CD4-positive, CD25-positive, alpha-beta regulatory T cell (primary cell): ENCODE data around the gene DNAJC30. TPM values are rescaled to one million over a fixed set of nuclear protein-coding genes. Genes with fewer than 3 reads are reported as not detected.

Experiments
- ATAC-seq, 2 donors: fragments of 150-1000 bp; cut with Tn5 transposase; one replicate each; pipeline ENCODE4 v1.10.0; 2021; ENCODE audit warnings: low read depth in 2 of 2, moderate number of reproducible peaks in 2 of 2, moderate library complexity in 1 of 2
- DNase-seq, 3 donors: peaks; one replicate each; pipeline versions ENCODE4 v3.0.0 to v3.0.0-alpha.2; 2012 to 2022; ENCODE audit warnings: mixed read lengths in 1 of 3
- H3K27ac ChIP-seq: one replicate; pipeline ENCODE4 v1.7.0; 2013; ENCODE audit warnings: mild to moderate bottlenecking, low read length; ENCODE audit not compliant: insufficient read depth, poor library complexity, severe bottlenecking
- H3K27me3 ChIP-seq: one replicate; pipeline ENCODE4 v1.7.0; 2013; ENCODE audit warnings: low read length; ENCODE audit not compliant: control insufficient read depth, insufficient read depth
- H3K36me3 ChIP-seq: one replicate; pipeline ENCODE4 v1.7.0; 2013; ENCODE audit warnings: mild to moderate bottlenecking, low read length, moderate library complexity; ENCODE audit not compliant: control insufficient read depth, insufficient read depth
- H3K4me1 ChIP-seq: 2 replicates; pipeline ENCODE4 v1.7.0; 2013; ENCODE audit warnings: mild to moderate bottlenecking, low read length; ENCODE audit not compliant: insufficient read depth, control insufficient read depth, poor library complexity, severe bottlenecking
- H3K4me3 ChIP-seq: one replicate; pipeline ENCODE4 v1.7.0; 2013; ENCODE audit warnings: low read depth, mild to moderate bottlenecking, low read length, moderate library complexity
- H3K9me3 ChIP-seq, 2 experiments: 1 replicate in 1 of 2; 2 replicates in 1 of 2; pipeline ENCODE4 v1.7.0; 2013; ENCODE audit warnings: low read length in 2 of 2, mild to moderate bottlenecking in 1 of 2, moderate library complexity in 1 of 2; ENCODE audit not compliant: control insufficient read depth in 2 of 2
- H3K27ac Mint-ChIP-seq, 3 donors: one replicate each; pipeline ENCODE4 v1.8.0; 2020 to 2022; ENCODE audit warnings: mild to moderate bottlenecking in 3 of 3, mixed read lengths in 3 of 3, moderate library complexity in 2 of 3
- H3K27me3 Mint-ChIP-seq: one replicate; pipeline ENCODE4 v1.8.0; 2022; ENCODE audit warnings: mild to moderate bottlenecking, mixed read lengths
- H3K36me3 Mint-ChIP-seq: one replicate; pipeline ENCODE4 v1.8.0; 2020; ENCODE audit warnings: mixed read lengths
- H3K4me1 Mint-ChIP-seq, 4 donors: one replicate each; pipeline ENCODE4 v1.8.0; 2020 to 2022; ENCODE audit warnings: mixed read lengths in 4 of 4, mild to moderate bottlenecking in 1 of 4
- H3K4me3 Mint-ChIP-seq, 4 donors: one replicate each; pipeline ENCODE4 v1.8.0; 2020 to 2022; ENCODE audit warnings: mild to moderate bottlenecking in 4 of 4, mixed read lengths in 4 of 4, moderate library complexity in 3 of 4
- H3K9me3 Mint-ChIP-seq, 7 donors: one replicate each; pipeline ENCODE4 v1.8.0; 2020 to 2022; ENCODE audit warnings: mixed read lengths in 7 of 7, mild to moderate bottlenecking in 3 of 7, moderate library complexity in 2 of 7
- polyA plus RNA-seq, 4 donors: library from polyadenylated mRNA; unstranded; fragments of 300-500 nt; fragmentation: Illumina TruSeq; gene quantifications; one replicate each; pipeline ENCODE4 v1.2.3, GENCODE V29; 2021
- total RNA-seq: library from RNA; stranded (reverse); gene quantifications from one replicate; pipeline ENCODE4 v1.2.3, GENCODE V29; 2022

DNAJC30 gene
- total and polyA plus RNA-seq, 5 donors from 2014 or later, result 10.0 to 14.4 (median 12.7) TPM

DNA sequence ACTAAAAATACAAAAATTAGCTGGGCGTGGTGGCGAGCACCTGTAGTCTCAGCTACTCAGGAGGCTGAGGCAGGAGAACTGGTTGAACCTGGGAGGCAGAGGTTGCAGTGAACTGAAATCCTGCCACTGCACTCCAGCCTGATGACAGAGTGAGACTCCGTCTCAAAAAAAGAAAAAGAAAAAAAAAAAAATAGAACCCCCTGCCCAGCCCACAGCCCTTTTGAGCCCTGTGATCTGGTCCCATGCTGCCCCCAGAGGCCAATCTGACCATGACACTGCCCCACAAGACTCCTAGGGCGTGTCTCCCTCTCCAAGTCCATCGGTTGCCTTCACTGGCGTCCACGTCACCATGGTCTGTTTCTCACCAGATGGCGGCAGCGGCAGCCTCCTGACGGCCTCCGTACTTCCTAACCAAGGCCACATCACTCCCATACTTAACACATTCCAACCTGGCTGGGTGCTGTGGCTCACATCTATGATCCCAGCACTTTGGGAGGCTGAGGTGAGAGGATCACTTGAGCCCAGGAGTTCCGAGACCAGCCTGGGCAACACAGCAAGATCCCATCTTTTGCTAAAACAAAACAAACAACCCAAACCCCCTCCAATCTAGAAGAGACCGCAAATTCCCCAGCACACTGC is 18.2 kb upstream of the DNAJC30 start:
- Mint-ChIP-seq H3K27ac (peak overlapping the region in 1 of 3 donors; percentile 80), H3K4me3 (peak overlapping the region in 2 of 4 donors; percentile 21 to 72), H3K9me3 (no peaks in the 10 kb centered on the region), H3K36me3 (peaks cover 23% of the 10 kb centered on the region), H3K4me1 (peaks cover 0 to 13% (median 4%) of the 10 kb centered on the region in 4 donors), H3K27me3 (no peaks in the 10 kb centered on the region)
- peaks cover under 1% of the 10 kb centered on the region for H3K4me1 ChIP-seq
- H3K27me3 ChIP-seq, result no peaks in the 10 kb centered on the region
- H3K9me3 ChIP-seq, result no peaks in the 10 kb centered on the region
- ATAC-seq (peak in 1 of 2 donors; percentile 29), DNase-seq (peak in 2 of 3 donors; percentile 22 to 29)
- H3K36me3 ChIP-seq, result peaks cover 27% of the 10 kb centered on the region
- no peak overlapping the region for H3K4me3 ChIP-seq
- no peak overlapping the region for H3K27ac ChIP-seq

DNA sequence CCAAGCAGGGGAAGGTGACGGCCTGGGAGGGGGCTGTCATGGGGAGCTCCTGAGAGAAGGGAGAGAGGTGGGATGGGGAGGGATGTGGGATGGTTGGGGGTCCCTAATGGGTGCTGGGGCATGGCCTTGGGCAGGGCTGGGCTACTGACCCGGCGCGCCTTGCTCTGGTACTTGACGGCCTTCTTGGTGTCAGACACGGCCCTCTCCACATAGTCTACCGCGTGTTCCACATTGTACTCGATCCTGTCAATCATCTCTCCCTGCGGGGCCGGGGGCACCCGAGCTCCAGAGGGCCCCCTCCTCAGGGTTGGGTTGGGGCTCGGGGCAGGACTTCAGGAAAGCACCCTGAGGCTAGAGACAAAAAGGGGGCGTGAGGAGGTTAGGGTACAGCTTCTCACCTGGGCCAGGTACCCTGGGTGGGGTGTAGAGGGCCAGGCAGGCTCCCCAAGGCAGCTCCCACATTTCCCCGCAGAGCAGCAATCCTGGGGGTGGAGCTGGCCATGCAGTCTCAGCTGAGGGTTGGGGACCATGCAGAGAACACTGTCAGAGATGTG is 17.4 kb upstream of the DNAJC30 start:
- ATAC-seq, result no peak
- no peak for DNase-seq
- H3K9me3 ChIP-seq, result no peaks in the 10 kb centered on the region
- Mint-ChIP-seq H3K4me3 (no peak overlapping the region), H3K27me3 (no peaks in the 10 kb centered on the region), H3K9me3 (no peaks in the 10 kb centered on the region), H3K27ac (no peak overlapping the region), H3K36me3 (peaks cover 30% of the 10 kb centered on the region), H3K4me1 (peaks cover 0 to 9% (median 5%) of the 10 kb centered on the region in 4 donors)
- H3K27me3 ChIP-seq, result no peaks in the 10 kb centered on the region
- H3K4me3 ChIP-seq, result no peak overlapping the region
- H3K4me1 ChIP-seq, result no peaks in the 10 kb centered on the region
- H3K36me3 ChIP-seq, result peaks cover 35% of the 10 kb centered on the region
- no peak overlapping the region for H3K27ac ChIP-seq

DNA sequence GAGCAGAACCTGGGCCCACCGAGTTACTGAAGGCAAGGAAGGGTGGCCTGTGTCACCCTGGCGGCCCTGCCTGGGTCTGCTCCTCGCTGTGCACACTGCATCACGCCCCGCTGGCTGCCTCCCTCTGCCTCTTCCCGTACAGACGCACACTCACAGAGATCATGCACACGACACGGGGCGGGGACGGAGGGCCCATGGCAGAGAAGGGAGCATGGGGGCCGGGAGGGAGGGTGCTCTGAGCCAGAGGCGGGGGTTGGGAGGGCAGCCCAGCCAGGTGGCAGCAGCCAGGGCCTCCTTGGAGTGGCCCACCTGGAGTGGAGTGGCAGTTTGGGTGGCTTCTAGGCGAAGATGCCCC is 16.8 kb upstream of the DNAJC30 start:
- DNase-seq (no peak), ATAC-seq (no peak)
- Histone ChIP-seq H3K9me3 (no peaks in the 10 kb centered on the region), H3K4me1 (no peaks in the 10 kb centered on the region), H3K36me3 (peaks cover 35% of the 10 kb centered on the region), H3K27me3 (no peaks in the 10 kb centered on the region), H3K27ac (no peak overlapping the region), H3K4me3 (no peak overlapping the region)
- peak overlapping the region in 1 of 3 donors; percentile 20 for H3K27ac Mint-ChIP-seq
- peaks cover 33% of the 10 kb centered on the region for H3K36me3 Mint-ChIP-seq
- H3K4me1 Mint-ChIP-seq, result peaks cover 0 to 11% (median 7%) of the 10 kb centered on the region in 4 donors
- no peaks in the 10 kb centered on the region for H3K9me3 Mint-ChIP-seq
- H3K4me3 Mint-ChIP-seq, result peak overlapping the region in 1 of 4 donors; percentile 50
- H3K27me3 Mint-ChIP-seq, result no peaks in the 10 kb centered on the region

DNA sequence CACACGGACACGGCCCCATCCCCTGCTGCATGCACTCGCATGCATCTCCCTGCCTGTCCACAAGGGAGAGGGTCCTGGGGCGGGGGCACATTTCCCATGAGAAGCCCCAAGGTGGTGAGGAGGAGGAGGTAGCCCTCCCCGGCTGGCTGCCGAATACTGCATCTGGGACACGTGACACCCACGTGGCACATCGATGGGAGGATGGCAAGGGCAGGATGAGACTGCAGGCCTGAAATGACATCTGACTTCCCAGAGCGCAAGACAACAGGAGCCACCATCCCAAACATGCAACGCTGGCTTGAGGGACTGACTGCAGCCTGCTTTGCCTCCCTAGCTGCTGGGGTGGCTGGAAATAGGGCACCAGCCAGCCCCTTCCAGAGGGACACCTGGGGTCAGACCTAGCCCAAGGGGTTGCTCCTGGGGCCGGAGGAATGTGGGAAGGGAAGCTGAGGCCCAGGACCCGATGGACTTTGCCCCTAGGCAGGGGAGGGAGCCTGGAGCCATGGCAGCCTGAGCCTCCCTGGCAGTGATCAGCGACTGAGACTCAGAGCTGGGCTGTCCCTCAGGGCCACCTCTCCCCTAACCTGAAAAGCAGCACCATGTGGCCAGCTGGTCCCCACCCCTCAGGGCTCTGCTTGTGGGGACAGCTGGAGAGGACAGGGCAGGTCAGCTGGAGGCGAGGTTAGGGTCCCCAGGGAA is 16.3 kb upstream of the DNAJC30 start:
- peak overlapping the region in 1 of 3 donors; percentile 46 for H3K27ac Mint-ChIP-seq
- DNase-seq (no peak), ATAC-seq (no peak)
- peaks cover 37% of the 10 kb centered on the region for H3K36me3 Mint-ChIP-seq
- Histone ChIP-seq H3K9me3 (no peaks in the 10 kb centered on the region), H3K27ac (no peak overlapping the region), H3K27me3 (no peaks in the 10 kb centered on the region), H3K4me1 (no peaks in the 10 kb centered on the region), H3K4me3 (no peak overlapping the region), H3K36me3 (peaks cover 37% of the 10 kb centered on the region)
- no peak overlapping the region for H3K4me3 Mint-ChIP-seq
- H3K9me3 Mint-ChIP-seq, result no peaks in the 10 kb centered on the region
- no peaks in the 10 kb centered on the region for H3K27me3 Mint-ChIP-seq
- H3K4me1 Mint-ChIP-seq, result peaks cover 0 to 14% (median 7%) of the 10 kb centered on the region in 4 donors

DNA sequence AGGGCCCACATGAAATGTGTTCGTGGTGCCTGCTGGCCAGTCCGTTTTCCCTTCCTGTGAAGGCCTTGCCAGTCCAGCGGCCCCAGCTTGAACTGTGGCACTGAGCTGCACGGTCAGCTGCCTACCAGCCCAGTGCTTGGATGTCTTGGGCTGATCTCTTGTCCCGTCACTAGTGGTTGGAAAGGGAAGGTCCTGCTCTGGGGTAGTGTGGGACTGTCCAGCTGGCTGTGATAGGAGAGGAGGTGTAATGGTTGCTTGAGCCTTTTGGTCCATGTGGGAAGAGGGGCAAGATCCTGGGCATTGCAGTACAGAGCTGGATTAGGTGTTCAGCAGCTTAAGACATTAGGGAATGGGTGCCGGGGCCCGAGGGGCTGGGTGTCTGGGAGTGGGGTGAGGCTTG is 15.2 kb upstream of the DNAJC30 start:
- no peak overlapping the region for H3K4me3 Mint-ChIP-seq
- Histone ChIP-seq H3K4me1 (no peaks in the 10 kb centered on the region), H3K27me3 (no peaks in the 10 kb centered on the region), H3K36me3 (peaks cover 48% of the 10 kb centered on the region), H3K27ac (no peak overlapping the region), H3K4me3 (no peak overlapping the region), H3K9me3 (no peaks in the 10 kb centered on the region)
- no peak for DNase-seq
- H3K27ac Mint-ChIP-seq, result no peak overlapping the region
- no peak for ATAC-seq
- peaks cover 0 to 12% (median 7%) of the 10 kb centered on the region in 4 donors for H3K4me1 Mint-ChIP-seq
- H3K27me3 Mint-ChIP-seq, result no peaks in the 10 kb centered on the region
- H3K36me3 Mint-ChIP-seq, result peaks cover 41% of the 10 kb centered on the region
- H3K9me3 Mint-ChIP-seq, result no peaks in the 10 kb centered on the region

DNA sequence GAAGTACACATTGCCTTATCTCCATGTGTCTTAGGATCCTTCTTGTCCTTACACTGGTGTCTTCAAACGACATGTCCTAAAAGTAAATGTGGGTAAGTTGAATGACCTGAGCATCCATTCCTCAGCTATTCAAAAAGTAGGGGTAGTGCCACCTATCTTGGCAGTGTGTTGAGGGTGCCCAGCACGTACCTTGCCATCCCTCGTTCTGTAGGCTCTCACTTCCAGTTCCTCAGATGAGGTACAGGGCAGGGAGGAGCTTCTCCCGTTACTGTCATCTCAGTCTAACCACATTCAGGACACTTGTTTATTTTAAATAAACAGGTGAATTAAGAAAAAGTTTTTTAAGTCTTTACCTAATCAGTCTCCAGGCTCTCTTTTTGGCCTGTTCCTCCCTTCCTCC is 13.1 kb upstream of the DNAJC30 start:
- no peak for ATAC-seq
- DNase-seq, result no peak
- H3K4me3 Mint-ChIP-seq, result no peak overlapping the region
- H3K36me3 Mint-ChIP-seq, result peaks cover 46% of the 10 kb centered on the region
- Histone ChIP-seq H3K4me1 (no peaks in the 10 kb centered on the region), H3K4me3 (no peak overlapping the region), H3K36me3 (peaks cover 68% of the 10 kb centered on the region), H3K9me3 (no peaks in the 10 kb centered on the region), H3K27me3 (no peaks in the 10 kb centered on the region), H3K27ac (no peak overlapping the region)
- peaks cover 0 to 5% (median 4%) of the 10 kb centered on the region in 4 donors for H3K4me1 Mint-ChIP-seq
- no peak overlapping the region for H3K27ac Mint-ChIP-seq
- no peaks in the 10 kb centered on the region for H3K27me3 Mint-ChIP-seq
- H3K9me3 Mint-ChIP-seq, result no peaks in the 10 kb centered on the region

DNA sequence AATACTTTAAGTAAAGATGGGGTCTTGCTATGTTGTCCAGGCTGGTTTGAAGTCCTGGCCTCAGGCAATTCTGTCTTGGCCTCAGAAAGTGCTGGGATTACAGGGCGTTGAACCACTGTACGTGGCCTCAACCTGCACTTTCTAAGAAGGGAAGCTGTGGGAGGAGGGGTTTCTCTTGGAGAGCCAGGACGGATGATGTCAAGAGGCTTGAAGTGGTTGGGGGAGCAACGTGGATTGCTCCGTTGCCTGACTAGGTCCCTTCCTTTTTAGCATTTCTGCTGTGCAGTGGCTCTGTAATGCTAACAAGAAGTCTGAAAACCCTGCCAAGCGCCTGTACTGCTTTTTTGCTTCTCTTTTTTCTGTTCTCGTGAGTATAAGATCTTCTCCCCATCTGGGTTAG is 7.4 kb upstream of the DNAJC30 start:
- Histone ChIP-seq H3K4me3 (no peak overlapping the region), H3K9me3 (no peaks in the 10 kb centered on the region), H3K4me1 (no peaks in the 10 kb centered on the region), H3K27ac (no peak overlapping the region), H3K27me3 (no peaks in the 10 kb centered on the region), H3K36me3 (peaks cover 80% of the 10 kb centered on the region)
- Mint-ChIP-seq H3K9me3 (no peaks in the 10 kb centered on the region), H3K4me1 (peaks cover 7 to 23% (median 10%) of the 10 kb centered on the region in 4 donors), H3K36me3 (peaks cover 57% of the 10 kb centered on the region), H3K4me3 (no peak overlapping the region), H3K27me3 (no peaks in the 10 kb centered on the region), H3K27ac (no peak overlapping the region)
- DNase-seq (no peak), ATAC-seq (no peak)
